GM21717 (cell line): ENCODE data around the gene MAP7D3.
"Not testable (repeated sequence)": the region's sequence is repeated elsewhere in the genome, so short reads cannot be mapped to it uniquely, and the experiment has no call there.

Source experiments
- ATAC-seq: cut with Tn5 transposase; IDR thresholded peaks from one replicate; pipeline ENCODE4 v1.9.1; 2021; ENCODE audit warnings: mild to moderate bottlenecking, moderate library complexity; ENCODE audit not compliant: unreplicated experiment

MAP7D3 gene

GRCh38 chrX:136183917-136184316 is 67.3 kb downstream of the MAP7D3 start:
- ATAC-seq: no peak

- ATAC-seq: no peak
Observed at GRCh38 chrX:136183172-136183571, 68.0 kb downstream of the MAP7D3 start.

- no peak for ATAC-seq
Observed at GRCh38 chrX:136182414-136182813, 68.8 kb downstream of the MAP7D3 start.

GRCh38 chrX:136179133-136179532 is 72.1 kb downstream of the MAP7D3 start:
- ATAC-seq: no peak

- ATAC-seq: no peak
Observed at GRCh38 chrX:136176399-136176825, 74.8 kb downstream of the MAP7D3 start.

- no peak for ATAC-seq
Observed at GRCh38 chrX:136171420-136171819, 79.8 kb downstream of the MAP7D3 start.

- no peak for ATAC-seq
Observed at GRCh38 chrX:136170139-136170800, 80.9 kb downstream of the MAP7D3 start.

GRCh38 chrX:136168929-136169735 is 82.1 kb downstream of the MAP7D3 start:
- ATAC-seq: no peak

- ATAC-seq: not testable (repeated sequence)
Observed at GRCh38 chrX:136167989-136168388, 83.2 kb downstream of the MAP7D3 start.

- ATAC-seq: no peak
Observed at GRCh38 chrX:136166221-136166855, 84.9 kb downstream of the MAP7D3 start.

GRCh38 chrX:136165406-136165805 is 85.8 kb downstream of the MAP7D3 start:
- ATAC-seq: no peak

GRCh38 chrX:136163689-136164088 is 87.5 kb downstream of the MAP7D3 start:
- ATAC-seq: no peak
